Activated naive CD8-positive, alpha-beta T cell treated with anti-CD3 and anti-CD28 coated beads, Interleukin-2, amount 10 ng/mL, durations not matched to agents 7 days and 5 days (primary cell): Measurements from ENCODE around the gene HRH4. TPM values are rescaled to one million over a fixed set of nuclear protein-coding genes. Genes with fewer than 3 reads are reported as not detected.

Source experiments
- ATAC-seq: fragments of 150-1000 bp; cut with Tn5 transposase; one replicate; pipeline ENCODE4 v1.10.0; 2021; ENCODE audit warnings: low read depth, moderate library complexity
- POLR2A ChIA-PET: fragments of 350-600 bp; sonication (Branson Sonifier 250); formaldehyde crosslinking; loops from one replicate; lab custom pipeline; 2021; ENCODE audit warnings: antibody characterized with exemption; lab: Charles Lee
- DNase-seq: peaks from one replicate; pipeline ENCODE4 v3.0.0; 2021
- H3K27ac Mint-ChIP-seq: one replicate; pipeline ENCODE4 v1.8.0; 2022; ENCODE audit warnings: mild to moderate bottlenecking, mixed read lengths
- H3K27me3 Mint-ChIP-seq: one replicate; pipeline ENCODE4 v1.8.0; 2022; ENCODE audit warnings: mild to moderate bottlenecking, moderate library complexity, mixed read lengths
- H3K36me3 Mint-ChIP-seq: one replicate; pipeline ENCODE4 v1.8.0; 2021; ENCODE audit warnings: mild to moderate bottlenecking, mixed read lengths
- H3K4me1 Mint-ChIP-seq: one replicate; pipeline ENCODE4 v1.8.0; 2021; ENCODE audit warnings: mixed read lengths
- H3K4me3 Mint-ChIP-seq: one replicate; pipeline ENCODE4 v1.8.0; 2022; ENCODE audit warnings: mild to moderate bottlenecking, moderate library complexity, mixed read lengths
- H3K9me3 Mint-ChIP-seq: one replicate; pipeline ENCODE4 v1.8.0; 2021; ENCODE audit warnings: mixed read lengths
- total RNA-seq, 2 experiments: library from RNA; stranded (reverse); gene quantifications; one replicate each; pipeline ENCODE4 v1.2.3, GENCODE V29; 2021

HRH4 gene
- total RNA-seq, 2 experiments from 2014 or later, result 0.22 to 0.23 TPM

GRCh38 chr18:24443870-24444269, 16.6 kb upstream of the HRH4 start:
- no peaks in the 10 kb centered on the region for H3K27me3 Mint-ChIP-seq

GRCh38 chr18:24446453-24446852, 14.0 kb upstream of the HRH4 start:
- Mint-ChIP-seq H3K4me1 (peaks cover 12% of the 10 kb centered on the region), H3K36me3 (peaks cover 22% of the 10 kb centered on the region), H3K27ac (no peak overlapping the region), H3K4me3 (no peak overlapping the region), H3K27me3 (no peaks in the 10 kb centered on the region), H3K9me3 (no peaks in the 10 kb centered on the region)
- POLR2A ChIA-PET, result no interaction called here
- DNase-seq, result no peak
- ATAC-seq, result no peak

More at GRCh38 chr18:24443870-24444269, 16.6 kb upstream of the HRH4 start:
- DNase-seq, result no peak
- H3K4me1 Mint-ChIP-seq, result peaks cover 12% of the 10 kb centered on the region
- no peak overlapping the region for H3K27ac Mint-ChIP-seq
- H3K9me3 Mint-ChIP-seq, result no peaks in the 10 kb centered on the region
- ATAC-seq, result no peak
- H3K4me3 Mint-ChIP-seq, result no peak overlapping the region
- H3K36me3 Mint-ChIP-seq, result peaks cover 25% of the 10 kb centered on the region
- POLR2A ChIA-PET, result no interaction called here

GRCh38 chr18:24446953-24447538, 13.4 kb upstream of the HRH4 start:
- Mint-ChIP-seq H3K9me3 (no peaks in the 10 kb centered on the region), H3K4me1 (peaks cover 12% of the 10 kb centered on the region), H3K27ac (no peak overlapping the region), H3K4me3 (no peak overlapping the region), H3K27me3 (no peaks in the 10 kb centered on the region), H3K36me3 (peaks cover 17% of the 10 kb centered on the region)
- ATAC-seq, result no peak
- POLR2A ChIA-PET, result no interaction called here
- no peak for DNase-seq

- Mint-ChIP-seq H3K4me1 (peaks cover 12% of the 10 kb centered on the region), H3K9me3 (no peaks in the 10 kb centered on the region), H3K27me3 (no peaks in the 10 kb centered on the region), H3K36me3 (peaks cover 17% of the 10 kb centered on the region), H3K4me3 (no peak overlapping the region), H3K27ac (no peak overlapping the region)
- no peak for ATAC-seq
- POLR2A ChIA-PET, result no interaction called here
- DNase-seq, result no peak
Observed at GRCh38 chr18:24447961-24448360, 12.5 kb upstream of the HRH4 start.

- POLR2A ChIA-PET, result no interaction called here
- H3K4me3 Mint-ChIP-seq, result no peak overlapping the region
- no peak overlapping the region for H3K27ac Mint-ChIP-seq
- ATAC-seq (no peak), DNase-seq (no peak)
- no peaks in the 10 kb centered on the region for H3K27me3 Mint-ChIP-seq
- H3K4me1 Mint-ChIP-seq, result peaks cover 5% of the 10 kb centered on the region
- no peaks in the 10 kb centered on the region for H3K9me3 Mint-ChIP-seq
- H3K36me3 Mint-ChIP-seq, result peaks cover 4% of the 10 kb centered on the region
Observed at GRCh38 chr18:24456549-24456948, 3.9 kb upstream of the HRH4 start.

- DNase-seq (no peak), ATAC-seq (no peak)
- Mint-ChIP-seq H3K4me1 (peaks cover 5% of the 10 kb centered on the region), H3K9me3 (no peaks in the 10 kb centered on the region), H3K27me3 (no peaks in the 10 kb centered on the region), H3K36me3 (peaks cover 4% of the 10 kb centered on the region), H3K27ac (peak overlapping the region; percentile 53), H3K4me3 (no peak overlapping the region)
- POLR2A ChIA-PET, result no interaction called here
Observed at GRCh38 chr18:24459772-24460171, 665 bp upstream of the HRH4 start.

- POLR2A ChIA-PET, result no interaction called here
- DNase-seq (no peak), ATAC-seq (no peak)
- peaks cover under 1% of the 10 kb centered on the region for H3K27me3 Mint-ChIP-seq
- no peak overlapping the region for H3K4me3 Mint-ChIP-seq
- no peaks in the 10 kb centered on the region for H3K9me3 Mint-ChIP-seq
- H3K27ac Mint-ChIP-seq, result no peak overlapping the region
- H3K4me1 Mint-ChIP-seq, result peaks cover 5% of the 10 kb centered on the region
- H3K36me3 Mint-ChIP-seq, result no peaks in the 10 kb centered on the region
Observed at GRCh38 chr18:24461996-24462395, 1.6 kb downstream of the HRH4 start.

- H3K9me3 Mint-ChIP-seq, result no peaks in the 10 kb centered on the region
- ATAC-seq (no peak), DNase-seq (no peak)
- no peaks in the 10 kb centered on the region for H3K36me3 Mint-ChIP-seq
- H3K4me3 Mint-ChIP-seq, result no peak overlapping the region
- POLR2A ChIA-PET, result no interaction called here
- peaks cover 3% of the 10 kb centered on the region for H3K27me3 Mint-ChIP-seq
- H3K27ac Mint-ChIP-seq, result no peak overlapping the region
- peaks cover 6% of the 10 kb centered on the region for H3K4me1 Mint-ChIP-seq
Observed at GRCh38 chr18:24462838-24463775, 2.7 kb downstream of the HRH4 start.

- H3K4me3 Mint-ChIP-seq, result no peak overlapping the region
Observed at GRCh38 chr18:24465486-24465885, 5.0 kb downstream of the HRH4 start.

GRCh38 chr18:24466771-24467170, 6.3 kb downstream of the HRH4 start:
- no peak for DNase-seq
- Mint-ChIP-seq H3K36me3 (no peaks in the 10 kb centered on the region), H3K9me3 (no peaks in the 10 kb centered on the region), H3K4me1 (peaks cover 1% of the 10 kb centered on the region), H3K27ac (no peak overlapping the region), H3K27me3 (peaks cover 3% of the 10 kb centered on the region), H3K4me3 (no peak overlapping the region)
- POLR2A ChIA-PET, result no interaction called here
- ATAC-seq, result no peak

More at GRCh38 chr18:24465486-24465885, 5.0 kb downstream of the HRH4 start:
- ATAC-seq (no peak), DNase-seq (no peak)
- Mint-ChIP-seq H3K27ac (no peak overlapping the region), H3K4me1 (peaks cover 4% of the 10 kb centered on the region), H3K36me3 (no peaks in the 10 kb centered on the region), H3K27me3 (peaks cover 3% of the 10 kb centered on the region), H3K9me3 (no peaks in the 10 kb centered on the region)
- POLR2A ChIA-PET, result no interaction called here

GRCh38 chr18:24470022-24470618, 9.7 kb downstream of the HRH4 start:
- DNase-seq (no peak), ATAC-seq (no peak)
- POLR2A ChIA-PET, result no interaction called here
- no peaks in the 10 kb centered on the region for H3K36me3 Mint-ChIP-seq
- H3K4me3 Mint-ChIP-seq, result no peak overlapping the region
- peaks cover 3% of the 10 kb centered on the region for H3K27me3 Mint-ChIP-seq
- H3K27ac Mint-ChIP-seq, result no peak overlapping the region
- H3K4me1 Mint-ChIP-seq, result peaks cover 1% of the 10 kb centered on the region
- no peaks in the 10 kb centered on the region for H3K9me3 Mint-ChIP-seq

GRCh38 chr18:24470805-24471204, 10.4 kb downstream of the HRH4 start:
- Mint-ChIP-seq H3K4me1 (peaks cover 1% of the 10 kb centered on the region), H3K9me3 (no peaks in the 10 kb centered on the region), H3K27ac (no peak overlapping the region), H3K36me3 (no peaks in the 10 kb centered on the region), H3K27me3 (peaks cover 8% of the 10 kb centered on the region), H3K4me3 (no peak overlapping the region)
- ATAC-seq, result no peak
- POLR2A ChIA-PET, result no interaction called here
- DNase-seq, result no peak

GRCh38 chr18:24472591-24472990, 12.2 kb downstream of the HRH4 start:
- no peaks in the 10 kb centered on the region for H3K4me1 Mint-ChIP-seq
- POLR2A ChIA-PET, result no interaction called here
- H3K9me3 Mint-ChIP-seq, result no peaks in the 10 kb centered on the region
- H3K27ac Mint-ChIP-seq, result no peak overlapping the region
- H3K27me3 Mint-ChIP-seq, result peaks cover 7% of the 10 kb centered on the region
- ATAC-seq, result no peak
- DNase-seq, result no peak
- no peaks in the 10 kb centered on the region for H3K36me3 Mint-ChIP-seq
- no peak overlapping the region for H3K4me3 Mint-ChIP-seq
